SH-SY5Y (cell line): ENCODE results near the gene ZNF281.

Source experiments
- GATA2 ChIP-seq: IDR thresholded peaks from 2 replicates; pipeline ENCODE4 v1.6.1; 2011; ENCODE audit warnings: mild to moderate bottlenecking, low read depth, low read length
- GATA3 ChIP-seq: IDR thresholded peaks from 2 replicates; pipeline ENCODE4 v1.6.1; 2011; ENCODE audit warnings: low read depth, mild to moderate bottlenecking, low read length, moderate library complexity

DNA sequence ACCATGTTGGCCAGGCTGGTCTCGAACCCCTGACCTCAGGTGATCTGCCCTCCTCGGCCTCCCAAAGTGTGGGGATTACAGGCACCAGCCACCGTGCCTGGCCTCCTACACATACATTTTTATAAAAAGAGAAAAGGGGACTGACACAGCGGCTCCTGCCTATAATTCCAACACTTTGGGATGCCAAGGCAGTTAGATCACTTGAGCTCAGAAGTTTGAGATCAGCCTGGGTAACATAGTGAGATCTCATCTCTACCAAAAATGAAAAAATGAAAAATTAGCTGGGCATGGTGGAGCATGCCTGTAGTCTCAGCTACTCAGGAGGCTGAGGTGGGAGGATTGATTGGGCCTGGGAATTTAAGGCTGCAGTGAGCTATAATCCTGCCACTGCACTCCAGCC, 23.4 kb downstream of the ZNF281 start:
- no peak for TF ChIP-seq GATA2
- no peak for TF ChIP-seq GATA3
